CD4-positive, alpha-beta T cell treated with Interleukin-6 at 100 ng/mL for 8 hours (primary cell): ENCODE data around the gene AREL1.

Source experiments
- DNase-seq: peaks from one replicate; pipeline ENCODE4 v3.0.0-alpha.2; 2020; ENCODE audit warnings: mixed read lengths, low spot score

The AREL1 gene

GRCh38 chr14:74658535-74659131 lies 54.2 kb downstream of the AREL1 start:
- no peak for DNase-seq

GRCh38 chr14:74656964-74657363 lies 55.9 kb downstream of the AREL1 start:
- DNase-seq: no peak

GRCh38 chr14:74655599-74656395 lies 57.1 kb downstream of the AREL1 start:
- no peak for DNase-seq

- DNase-seq: no peak
These were observed 57.9 kb downstream of the AREL1 start for GRCh38 chr14:74654931-74655330.

GRCh38 chr14:74653386-74654138 lies 59.3 kb downstream of the AREL1 start:
- DNase-seq: no peak

GRCh38 chr14:74652541-74652940 lies 60.3 kb downstream of the AREL1 start:
- no peak for DNase-seq

- DNase-seq: no peak
These were observed 61.8 kb downstream of the AREL1 start for GRCh38 chr14:74650927-74651686.

GRCh38 chr14:74649673-74650072 lies 63.2 kb downstream of the AREL1 start:
- DNase-seq: no peak

- DNase-seq: no peak
These were observed 63.7 kb downstream of the AREL1 start for GRCh38 chr14:74649167-74649566.

GRCh38 chr14:74648601-74649000 lies 64.3 kb downstream of the AREL1 start:
- DNase-seq: no peak

GRCh38 chr14:74647678-74648461 lies 65.0 kb downstream of the AREL1 start:
- no peak for DNase-seq

GRCh38 chr14:74647061-74647677 lies 65.7 kb downstream of the AREL1 start:
- no peak for DNase-seq

- DNase-seq: no peak
These were observed 67.0 kb downstream of the AREL1 start for GRCh38 chr14:74645756-74646470.

GRCh38 chr14:74645244-74645643 lies 67.6 kb downstream of the AREL1 start:
- DNase-seq: no peak

- DNase-seq: no peak
These were observed 71.1 kb downstream of the AREL1 start for GRCh38 chr14:74641601-74642391.

GRCh38 chr14:74638966-74639365 lies 73.9 kb downstream of the AREL1 start:
- no peak for DNase-seq

GRCh38 chr14:74638066-74638465 lies 74.8 kb downstream of the AREL1 start:
- no peak for DNase-seq

GRCh38 chr14:74637178-74637550 lies 75.7 kb downstream of the AREL1 start:
- DNase-seq: no peak

GRCh38 chr14:74636424-74637177 lies 76.3 kb downstream of the AREL1 start:
- no peak for DNase-seq
